CD8-positive, alpha-beta memory T cell (primary cell): ENCODE results near the gene TOLLIP. TPM values are rescaled to one million over a fixed set of nuclear protein-coding genes. Genes with fewer than 3 reads are reported as not detected.
"Not testable (repeated sequence)": the region's sequence is repeated elsewhere in the genome, so short reads cannot be mapped to it uniquely, and the experiment has no call there.

Source experiments
- CTCF ChIA-PET: fragments of 350-600 bp; sonication (Branson Sonifier 250); formaldehyde crosslinking; loops from one replicate; lab custom pipeline; 2021; ENCODE audit warnings: antibody characterized with exemption; lab: Charles Lee
- POLR2A ChIA-PET: fragments of 350-600 bp; sonication (Branson Sonifier 250); formaldehyde crosslinking; loops from one replicate; lab custom pipeline; 2021; ENCODE audit warnings: antibody characterized with exemption; lab: Charles Lee
- DNase-seq, 5 donors: peaks; one replicate each; pipeline versions ENCODE4 v3.0.0 to v3.0.0-alpha.2; 2020 to 2022; ENCODE audit warnings: mixed read lengths in 1 of 5
- H3K27ac ChIP-seq: one replicate; pipeline ENCODE4 v1.7.0; 2013; ENCODE audit warnings: low read depth, mild to moderate bottlenecking, low read length, moderate library complexity
- H3K27me3 ChIP-seq: 2 replicates; pipeline ENCODE4 v1.7.0; 2013; ENCODE audit warnings: low read length, mild to moderate bottlenecking; ENCODE audit not compliant: insufficient read depth, poor library complexity, severe bottlenecking
- H3K36me3 ChIP-seq: 2 replicates; pipeline ENCODE4 v1.7.0; 2013; ENCODE audit warnings: mild to moderate bottlenecking, low read length, moderate library complexity; ENCODE audit not compliant: insufficient read depth
- H3K4me1 ChIP-seq: 2 replicates; pipeline ENCODE4 v1.7.0; 2013; ENCODE audit warnings: mild to moderate bottlenecking, low read length, moderate library complexity; ENCODE audit not compliant: insufficient read depth
- H3K4me3 ChIP-seq: 2 replicates; pipeline ENCODE4 v1.7.0; 2013; ENCODE audit warnings: mild to moderate bottlenecking, low read length
- H3K9me3 ChIP-seq: 2 replicates; pipeline ENCODE4 v1.7.0; 2013; ENCODE audit warnings: mild to moderate bottlenecking, low read length
- H3K27ac Mint-ChIP-seq, 8 donors: one replicate each; pipeline ENCODE4 v1.8.0; 2020 to 2021; ENCODE audit warnings: mixed read lengths in 8 of 8, mild to moderate bottlenecking in 6 of 8, inconsistent platforms in 3 of 8, moderate library complexity in 3 of 8
- H3K27me3 Mint-ChIP-seq, 2 donors: one replicate each; pipeline ENCODE4 v1.8.0; 2020 to 2021; ENCODE audit warnings: mixed read lengths in 2 of 2, mild to moderate bottlenecking in 1 of 2, moderate library complexity in 1 of 2
- H3K36me3 Mint-ChIP-seq, 3 donors: one replicate each; pipeline ENCODE4 v1.8.0; 2020 to 2021; ENCODE audit warnings: mixed read lengths in 3 of 3, inconsistent platforms in 1 of 3, mild to moderate bottlenecking in 1 of 3
- H3K4me1 Mint-ChIP-seq, 3 donors: one replicate each; pipeline ENCODE4 v1.8.0; 2020 to 2021; ENCODE audit warnings: mixed read lengths in 3 of 3, inconsistent platforms in 1 of 3, mild to moderate bottlenecking in 1 of 3
- H3K4me3 Mint-ChIP-seq, 7 donors: one replicate each; pipeline ENCODE4 v1.8.0; 2020 to 2021; ENCODE audit warnings: mixed read lengths in 7 of 7, mild to moderate bottlenecking in 6 of 7, moderate library complexity in 4 of 7, inconsistent platforms in 2 of 7
- H3K9me3 Mint-ChIP-seq, 5 donors: one replicate each; pipeline ENCODE4 v1.8.0; 2020 to 2022; ENCODE audit warnings: mixed read lengths in 5 of 5, mild to moderate bottlenecking in 3 of 5, moderate library complexity in 2 of 5, inconsistent platforms in 1 of 5
- polyA plus RNA-seq: library from polyadenylated mRNA; unstranded; fragments of 300-500 nt; fragmentation: Illumina TruSeq; gene quantifications from one replicate; pipeline ENCODE4 v1.2.3, GENCODE V29; 2021
- total RNA-seq, 2 experiments: library from RNA; stranded (reverse); gene quantifications; one replicate each; pipeline ENCODE4 v1.2.3, GENCODE V29; 2021

Gene TOLLIP
- total RNA-seq (10 to 100 TPM; 36.3 to 41.8 TPM), polyA plus RNA-seq (31.1 TPM)

DNA sequence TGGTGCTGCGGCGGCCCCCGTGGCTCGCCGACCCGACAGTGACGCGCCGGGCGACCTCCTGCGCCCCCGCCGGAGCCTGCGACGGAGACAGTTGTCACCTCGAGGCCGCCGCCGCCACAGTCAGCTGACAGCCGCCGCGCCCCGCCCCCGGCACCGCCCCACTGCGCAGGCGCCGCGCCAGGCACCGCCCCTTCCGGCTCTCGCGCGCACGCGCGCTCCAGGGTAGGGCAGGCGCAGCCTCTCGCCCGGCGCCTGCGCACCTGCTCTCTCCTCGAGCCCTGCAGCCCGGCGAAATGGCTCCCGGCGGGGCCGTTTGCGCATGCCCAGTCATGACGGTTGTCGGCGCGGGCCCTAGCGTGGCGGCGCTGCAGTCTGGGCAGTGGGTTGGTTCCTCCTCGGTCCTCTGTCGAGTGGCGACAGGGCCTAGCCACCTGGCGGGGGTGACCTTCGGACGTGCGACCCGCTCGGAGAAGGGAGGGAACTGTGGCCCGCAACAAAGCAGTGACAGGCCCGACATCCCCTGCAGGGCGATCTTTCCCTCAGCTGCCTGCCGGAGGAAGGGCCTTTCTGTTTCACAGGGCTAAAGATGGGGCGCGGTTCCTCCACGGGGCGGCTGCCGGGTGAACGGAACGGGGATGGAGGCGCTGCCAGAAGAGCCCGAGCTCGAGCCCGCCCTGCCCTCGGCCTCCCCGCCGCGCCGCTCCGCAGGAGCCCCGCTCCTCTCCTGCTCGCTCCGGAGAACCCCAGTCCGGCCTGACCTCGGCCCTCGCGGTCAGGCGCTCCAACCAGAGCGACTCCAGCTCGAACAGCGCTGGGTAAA, at the start of gene TOLLIP:
TSS of gene TOLLIP (minus strand) at position 135 of the 820 bp plus-strand sequence. CDS start at position 1, 134 bp downstream.
- POLR2A ChIA-PET, result interaction anchor here (1.4 to 2.3 kb wide), 3 partner anchors 47 to 80 kb away, joined by 6 to 17 read pairs (median 8); partner anchors contain the start of gene BRSK2
- Mint-ChIP-seq H3K27me3 (no peaks in the 10 kb centered on the region), H3K27ac (peak within 1 kb of the TSS; percentile 94 to 99 (median 96)), H3K36me3 (peaks cover 0 to 28% (median 2%) of the 10 kb centered on the region in 3 donors), H3K4me3 (peak within 1 kb of the TSS; percentile 85 to 95 (median 90)), H3K9me3 (no peaks in the 10 kb centered on the region), H3K4me1 (peaks cover 34 to 53% (median 42%) of the 10 kb centered on the region in 3 donors)
- peaks cover 35% of the 10 kb centered on the region for H3K4me1 ChIP-seq
- peak; percentile 98 to 100 (median 98) for DNase-seq
- H3K36me3 ChIP-seq, result no peaks in the 10 kb centered on the region
- H3K27ac ChIP-seq, result peak within 1 kb of the TSS; percentile 84
- H3K9me3 ChIP-seq, result no peaks in the 10 kb centered on the region
- no peaks in the 10 kb centered on the region for H3K27me3 ChIP-seq
- peak within 1 kb of the TSS; percentile 83 for H3K4me3 ChIP-seq
- CTCF ChIA-PET, result interaction anchor here (0.9 to 1.4 kb wide), 5 partner anchors 19 to 343 kb away, joined by 3 to 5 read pairs (median 5); no protein-coding TSS in a partner anchor

GRCh38 chr11:1358931-1359330, 49.5 kb upstream of the TOLLIP start:
- peaks cover 18 to 22% of the 10 kb centered on the region in 2 donors for H3K27me3 Mint-ChIP-seq
- CTCF ChIA-PET, H3K36me3 Mint-ChIP-seq, H3K36me3 ChIP-seq, H3K27ac Mint-ChIP-seq, DNase-seq, H3K27me3 ChIP-seq, POLR2A ChIA-PET, H3K27ac ChIP-seq, H3K9me3 Mint-ChIP-seq, H3K9me3 ChIP-seq, H3K4me3 ChIP-seq, H3K4me1 Mint-ChIP-seq, H3K4me3 Mint-ChIP-seq, H3K4me1 ChIP-seq: not testable (repeated sequence)

DNA sequence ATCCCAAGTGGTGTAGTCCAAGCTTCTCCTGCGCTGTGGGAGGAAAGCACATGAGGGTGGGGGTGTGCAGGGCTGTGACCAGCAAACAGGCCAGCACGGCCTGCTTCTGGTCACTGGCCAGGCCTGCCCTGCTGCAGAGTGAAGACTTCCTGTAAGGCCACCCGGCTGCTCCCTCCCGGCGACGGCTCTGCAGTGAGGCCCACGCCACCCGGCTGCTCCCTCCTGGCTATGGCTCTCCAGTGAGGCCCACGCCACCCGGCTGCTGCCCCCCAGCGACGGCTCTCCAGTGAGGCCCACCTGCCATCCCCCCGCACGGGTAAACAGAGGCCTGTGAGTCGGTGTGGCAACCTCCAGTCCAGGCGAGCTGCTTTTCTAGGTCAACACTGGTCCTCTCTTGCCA, 48.9 kb upstream of the TOLLIP start:
- H3K27ac ChIP-seq, result no peak overlapping the region
- H3K36me3 ChIP-seq, result no peaks in the 10 kb centered on the region
- ChIA-PET POLR2A (no interaction called here), CTCF (no interaction called here)
- H3K4me1 Mint-ChIP-seq, result no peaks in the 10 kb centered on the region
- no peaks in the 10 kb centered on the region for H3K27me3 ChIP-seq
- DNase-seq, result peak in 1 of 5 donors; percentile 27
- no peak overlapping the region for H3K4me3 Mint-ChIP-seq
- H3K9me3 ChIP-seq, result no peaks in the 10 kb centered on the region
- no peaks in the 10 kb centered on the region for H3K9me3 Mint-ChIP-seq
- H3K4me3 ChIP-seq, result no peak overlapping the region
- no peaks in the 10 kb centered on the region for H3K4me1 ChIP-seq
- H3K27me3 Mint-ChIP-seq, result peaks cover 18 to 20% of the 10 kb centered on the region in 2 donors
- no peak overlapping the region for H3K27ac Mint-ChIP-seq
- H3K36me3 Mint-ChIP-seq, result no peaks in the 10 kb centered on the region

- H3K27ac Mint-ChIP-seq, result no peak overlapping the region
- H3K36me3 Mint-ChIP-seq, result no peaks in the 10 kb centered on the region
- no peaks in the 10 kb centered on the region for H3K4me1 ChIP-seq
Observed at GRCh38 chr11:1356478-1356960, 47.1 kb upstream of the TOLLIP start.

GRCh38 chr11:1356007-1356435, 46.6 kb upstream of the TOLLIP start:
- Mint-ChIP-seq H3K36me3 (no peaks in the 10 kb centered on the region), H3K4me3 (no peak overlapping the region), H3K27ac (no peak overlapping the region), H3K27me3 (peaks cover 18 to 20% of the 10 kb centered on the region in 2 donors), H3K4me1 (no peaks in the 10 kb centered on the region), H3K9me3 (no peaks in the 10 kb centered on the region)
- H3K36me3 ChIP-seq, result no peaks in the 10 kb centered on the region
- H3K4me3 ChIP-seq, result no peak overlapping the region
- H3K4me1 ChIP-seq, result no peaks in the 10 kb centered on the region
- H3K9me3 ChIP-seq, result no peaks in the 10 kb centered on the region
- ChIA-PET POLR2A (no interaction called here), CTCF (no interaction called here)
- H3K27me3 ChIP-seq, result no peaks in the 10 kb centered on the region
- H3K27ac ChIP-seq, result no peak overlapping the region
- peak in 1 of 5 donors; percentile 2 for DNase-seq

More at GRCh38 chr11:1356478-1356960, 47.1 kb upstream of the TOLLIP start:
- no peak overlapping the region for H3K4me3 Mint-ChIP-seq
- no peak for DNase-seq
- no peaks in the 10 kb centered on the region for H3K4me1 Mint-ChIP-seq
- H3K27me3 Mint-ChIP-seq, result peaks cover 18 to 20% of the 10 kb centered on the region in 2 donors
- H3K9me3 ChIP-seq, result no peaks in the 10 kb centered on the region
- POLR2A ChIA-PET, result no interaction called here
- no peaks in the 10 kb centered on the region for H3K9me3 Mint-ChIP-seq
- H3K4me3 ChIP-seq, result no peak overlapping the region
- no peaks in the 10 kb centered on the region for H3K27me3 ChIP-seq
- CTCF ChIA-PET, result no interaction called here
- H3K27ac ChIP-seq, result no peak overlapping the region
- no peaks in the 10 kb centered on the region for H3K36me3 ChIP-seq

DNA sequence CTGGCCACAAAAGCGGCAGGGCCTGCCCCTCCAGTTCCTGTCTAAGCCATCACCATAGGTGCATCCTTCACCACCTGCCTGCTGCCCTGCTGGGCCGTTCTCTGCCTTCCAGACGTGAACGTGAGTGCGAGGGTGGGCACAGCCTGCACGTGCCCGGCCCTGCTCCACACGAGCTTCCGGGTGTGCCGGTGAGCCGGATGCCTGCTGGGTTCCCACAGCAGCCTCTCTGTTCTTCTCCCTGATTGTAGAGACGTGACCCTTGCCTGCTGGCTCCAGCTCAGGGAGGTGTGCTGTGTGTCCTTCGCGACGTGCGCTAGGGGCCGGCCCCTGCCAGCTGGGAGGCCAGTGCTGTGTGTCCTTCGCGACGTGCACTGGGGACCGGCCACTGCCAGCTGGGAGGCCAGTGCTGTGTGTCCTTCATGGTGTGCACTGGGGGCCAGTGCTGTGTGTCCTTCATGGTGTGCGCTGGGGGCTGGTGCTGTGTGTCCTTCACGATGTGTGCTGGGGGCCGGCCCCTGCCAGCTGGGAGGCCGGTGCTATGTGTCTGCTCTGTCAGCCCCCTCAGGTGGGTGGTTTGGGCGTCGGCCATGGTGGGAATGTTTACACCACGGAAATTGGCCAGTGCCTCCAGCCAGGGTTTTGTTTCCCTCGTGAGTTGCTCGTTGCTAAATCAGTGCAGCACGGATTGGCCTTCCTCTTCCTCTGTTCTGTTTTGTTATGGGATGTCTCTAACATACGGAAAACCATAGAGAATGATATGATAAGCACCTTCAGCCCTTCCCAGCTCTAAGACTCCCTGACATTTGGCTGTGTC, 44.9 kb upstream of the TOLLIP start:
- no peaks in the 10 kb centered on the region for H3K36me3 ChIP-seq
- H3K27ac ChIP-seq, result no peak overlapping the region
- H3K4me1 Mint-ChIP-seq, result no peaks in the 10 kb centered on the region
- ChIA-PET POLR2A (no interaction called here), CTCF (no interaction called here)
- H3K4me3 Mint-ChIP-seq, result no peak overlapping the region
- H3K27me3 Mint-ChIP-seq, result peaks cover 14 to 20% of the 10 kb centered on the region in 2 donors
- peak in 1 of 5 donors; percentile 31 for DNase-seq
- no peaks in the 10 kb centered on the region for H3K9me3 ChIP-seq
- H3K4me3 ChIP-seq, result no peak overlapping the region
- no peaks in the 10 kb centered on the region for H3K27me3 ChIP-seq
- H3K4me1 ChIP-seq, result no peaks in the 10 kb centered on the region
- no peak overlapping the region for H3K27ac Mint-ChIP-seq
- no peaks in the 10 kb centered on the region for H3K36me3 Mint-ChIP-seq
- H3K9me3 Mint-ChIP-seq, result no peaks in the 10 kb centered on the region

- Mint-ChIP-seq H3K9me3 (no peaks in the 10 kb centered on the region), H3K27me3 (peaks cover 14 to 17% of the 10 kb centered on the region in 2 donors), H3K36me3 (no peaks in the 10 kb centered on the region), H3K27ac (no peak overlapping the region), H3K4me3 (no peak overlapping the region), H3K4me1 (no peaks in the 10 kb centered on the region)
- Histone ChIP-seq H3K9me3 (no peaks in the 10 kb centered on the region), H3K27me3 (no peaks in the 10 kb centered on the region), H3K36me3 (no peaks in the 10 kb centered on the region), H3K4me1 (no peaks in the 10 kb centered on the region), H3K27ac (no peak overlapping the region), H3K4me3 (no peak overlapping the region)
- peak in 1 of 5 donors; percentile 36 for DNase-seq
- CTCF ChIA-PET, result no interaction called here
- POLR2A ChIA-PET, result no interaction called here
Observed at GRCh38 chr11:1353383-1354124, 44.1 kb upstream of the TOLLIP start.
